ENCODE measurements around the gene AVPR1B. TPM values are rescaled to one million over a fixed set of nuclear protein-coding genes. Genes with fewer than 3 reads are reported as not detected.

The AVPR1B gene
- total RNA-seq, 1 experiment from 2014 or later: 0.04 TPM

GRCh38 chr1:206122686-206123085 is 5.5 kb upstream of the AVPR1B start:
- peaks cover 4% of the 10 kb centered on the region; the same call in 1 of the 2 replicates for H3K9me3 ChIP-seq (replicated peaks)
- H3K4me1 ChIP-seq: no peaks in the 10 kb centered on the region
- H3K27ac ChIP-seq: no peak overlapping the region
- H3K4me3 ChIP-seq: no peak overlapping the region
- peaks cover under 1% of the 10 kb centered on the region; the same call in 1 of the 2 replicates for H3K27me3 ChIP-seq
- no peak for DNase-seq
- no peaks in the 10 kb centered on the region for H3K36me3 ChIP-seq

GRCh38 chr1:206121269-206121668 is 4.1 kb upstream of the AVPR1B start:
- H3K27ac ChIP-seq: no peak overlapping the region
- peaks cover 11% of the 10 kb centered on the region; the same call in 1 of the 2 replicates for H3K27me3 ChIP-seq
- no peaks in the 10 kb centered on the region for H3K4me1 ChIP-seq
- no peak for DNase-seq
- peaks cover 4% of the 10 kb centered on the region; the same call in 1 of the 2 replicates for H3K9me3 ChIP-seq (replicated peaks)
- no peak overlapping the region for H3K4me3 ChIP-seq
- H3K36me3 ChIP-seq: no peaks in the 10 kb centered on the region

- H3K36me3 ChIP-seq: no peaks in the 10 kb centered on the region
- H3K9me3 ChIP-seq (replicated peaks): peaks cover 4% of the 10 kb centered on the region; the same call in 1 of the 2 replicates
- peaks cover 12% of the 10 kb centered on the region; the same call in 1 of the 2 replicates for H3K27me3 ChIP-seq
- no peak for DNase-seq
- H3K4me1 ChIP-seq: no peaks in the 10 kb centered on the region
- no peak overlapping the region for H3K27ac ChIP-seq
- H3K4me3 ChIP-seq: no peak overlapping the region
Observed at GRCh38 chr1:206120406-206120805, 3.2 kb upstream of the AVPR1B start.

- Histone ChIP-seq H3K4me1 (no peaks in the 10 kb centered on the region), H3K9me3 (replicated peaks) (no peaks in the 10 kb centered on the region; the same call in none of the 2 replicates), H3K27ac (no peak overlapping the region), H3K36me3 (no peaks in the 10 kb centered on the region), H3K27me3 (peaks cover 21% of the 10 kb centered on the region; the same call in 1 of the 2 replicates), H3K4me3 (peak overlapping the region; percentile 35)
- DNase-seq: no peak
Observed at GRCh38 chr1:206116873-206117150, 376 bp downstream of the AVPR1B start.

- DNase-seq: no peak
- H3K36me3 ChIP-seq: no peaks in the 10 kb centered on the region
- H3K27me3 ChIP-seq: peaks cover 21% of the 10 kb centered on the region; the same call in 1 of the 2 replicates
- no peak overlapping the region for H3K27ac ChIP-seq
- H3K9me3 ChIP-seq (replicated peaks): no peaks in the 10 kb centered on the region; the same call in 1 of the 2 replicates
- H3K4me3 ChIP-seq: no peak overlapping the region
- H3K4me1 ChIP-seq: no peaks in the 10 kb centered on the region
Observed at GRCh38 chr1:206116191-206116872, 856 bp downstream of the AVPR1B start.

- H3K27ac ChIP-seq: no peak overlapping the region
- no peak overlapping the region for H3K4me3 ChIP-seq
- H3K9me3 ChIP-seq (replicated peaks): no peaks in the 10 kb centered on the region; the same call in 1 of the 2 replicates
- H3K27me3 ChIP-seq: peaks cover 21% of the 10 kb centered on the region; the same call in 1 of the 2 replicates
- no peak for DNase-seq
- H3K4me1 ChIP-seq: no peaks in the 10 kb centered on the region
- no peaks in the 10 kb centered on the region for H3K36me3 ChIP-seq
Observed at GRCh38 chr1:206115791-206116190, 1.4 kb downstream of the AVPR1B start.

GRCh38 chr1:206114692-206115640 is 2.2 kb downstream of the AVPR1B start:
- no peaks in the 10 kb centered on the region; the same call in 1 of the 2 replicates for H3K9me3 ChIP-seq (replicated peaks)
- H3K4me3 ChIP-seq: no peak overlapping the region
- H3K36me3 ChIP-seq: no peaks in the 10 kb centered on the region
- H3K27me3 ChIP-seq: peaks cover 21% of the 10 kb centered on the region; the same call in 1 of the 2 replicates
- no peak for DNase-seq
- no peak overlapping the region for H3K27ac ChIP-seq
- H3K4me1 ChIP-seq: no peaks in the 10 kb centered on the region

- Histone ChIP-seq H3K9me3 (replicated peaks) (no peaks in the 10 kb centered on the region; the same call in 1 of the 2 replicates), H3K27ac (no peak overlapping the region), H3K4me3 (no peak overlapping the region), H3K36me3 (no peaks in the 10 kb centered on the region), H3K27me3 (peaks cover 21% of the 10 kb centered on the region; the same call in 1 of the 2 replicates), H3K4me1 (no peaks in the 10 kb centered on the region)
- DNase-seq: no peak
Observed at GRCh38 chr1:206112600-206113301, 4.4 kb downstream of the AVPR1B start.

- no peak for DNase-seq
- Histone ChIP-seq H3K27ac (no peak overlapping the region), H3K4me1 (no peaks in the 10 kb centered on the region), H3K36me3 (no peaks in the 10 kb centered on the region), H3K27me3 (peaks cover 11% of the 10 kb centered on the region; the same call in 1 of the 2 replicates), H3K9me3 (replicated peaks) (no peaks in the 10 kb centered on the region; the same call in 1 of the 2 replicates), H3K4me3 (no peak overlapping the region)
Observed at GRCh38 chr1:206111271-206111927, 5.8 kb downstream of the AVPR1B start.

GRCh38 chr1:206110820-206111219 is 6.4 kb downstream of the AVPR1B start:
- no peak for DNase-seq
- Histone ChIP-seq H3K4me1 (no peaks in the 10 kb centered on the region), H3K9me3 (replicated peaks) (no peaks in the 10 kb centered on the region; the same call in 1 of the 2 replicates), H3K36me3 (no peaks in the 10 kb centered on the region), H3K4me3 (no peak overlapping the region), H3K27me3 (peaks cover 9% of the 10 kb centered on the region; the same call in 1 of the 2 replicates), H3K27ac (no peak overlapping the region)

- no peaks in the 10 kb centered on the region; the same call in 1 of the 2 replicates for H3K9me3 ChIP-seq (replicated peaks)
- no peaks in the 10 kb centered on the region for H3K36me3 ChIP-seq
- H3K27me3 ChIP-seq: peaks cover 9% of the 10 kb centered on the region; the same call in 1 of the 2 replicates
- no peak overlapping the region for H3K27ac ChIP-seq
- no peak for DNase-seq
- H3K4me3 ChIP-seq: no peak overlapping the region
- H3K4me1 ChIP-seq: no peaks in the 10 kb centered on the region
Observed at GRCh38 chr1:206110161-206110560, 7.0 kb downstream of the AVPR1B start.

- Histone ChIP-seq H3K36me3 (no peaks in the 10 kb centered on the region), H3K27ac (no peak overlapping the region), H3K27me3 (peaks cover 8% of the 10 kb centered on the region; the same call in 1 of the 2 replicates), H3K4me1 (no peaks in the 10 kb centered on the region), H3K9me3 (replicated peaks) (no peaks in the 10 kb centered on the region; the same call in 1 of the 2 replicates), H3K4me3 (no peak overlapping the region)
- no peak for DNase-seq
Observed at GRCh38 chr1:206109718-206110117, 7.5 kb downstream of the AVPR1B start.

GRCh38 chr1:206108635-206109034 is 8.6 kb downstream of the AVPR1B start:
- no peak overlapping the region for H3K4me3 ChIP-seq
- H3K27me3 ChIP-seq: peaks cover 3% of the 10 kb centered on the region; the same call in 1 of the 2 replicates
- no peak for DNase-seq
- no peak overlapping the region for H3K27ac ChIP-seq
- no peaks in the 10 kb centered on the region for H3K4me1 ChIP-seq
- no peaks in the 10 kb centered on the region; the same call in 1 of the 2 replicates for H3K9me3 ChIP-seq (replicated peaks)
- H3K36me3 ChIP-seq: no peaks in the 10 kb centered on the region

- Histone ChIP-seq H3K4me3 (no peak overlapping the region), H3K4me1 (no peaks in the 10 kb centered on the region), H3K27me3 (no peaks in the 10 kb centered on the region), H3K36me3 (no peaks in the 10 kb centered on the region), H3K9me3 (replicated peaks) (no peaks in the 10 kb centered on the region), H3K27ac (no peak overlapping the region)
- DNase-seq: no peak
Observed at GRCh38 chr1:206107168-206107544, 10.0 kb downstream of the AVPR1B start.

All from SJCRH30 (cell line).